HG03457 (cell line): ENCODE measurements around the gene RAPGEF4.
"Not testable (repeated sequence)": the region's sequence is repeated elsewhere in the genome, so short reads cannot be mapped to it uniquely, and the experiment has no call there.

ENCODE experiments used
- ATAC-seq: cut with Tn5 transposase; IDR thresholded peaks from one replicate; pipeline ENCODE4 v1.9.1; 2021; ENCODE audit warnings: moderate number of reproducible peaks; ENCODE audit not compliant: unreplicated experiment

RAPGEF4 gene

DNA sequence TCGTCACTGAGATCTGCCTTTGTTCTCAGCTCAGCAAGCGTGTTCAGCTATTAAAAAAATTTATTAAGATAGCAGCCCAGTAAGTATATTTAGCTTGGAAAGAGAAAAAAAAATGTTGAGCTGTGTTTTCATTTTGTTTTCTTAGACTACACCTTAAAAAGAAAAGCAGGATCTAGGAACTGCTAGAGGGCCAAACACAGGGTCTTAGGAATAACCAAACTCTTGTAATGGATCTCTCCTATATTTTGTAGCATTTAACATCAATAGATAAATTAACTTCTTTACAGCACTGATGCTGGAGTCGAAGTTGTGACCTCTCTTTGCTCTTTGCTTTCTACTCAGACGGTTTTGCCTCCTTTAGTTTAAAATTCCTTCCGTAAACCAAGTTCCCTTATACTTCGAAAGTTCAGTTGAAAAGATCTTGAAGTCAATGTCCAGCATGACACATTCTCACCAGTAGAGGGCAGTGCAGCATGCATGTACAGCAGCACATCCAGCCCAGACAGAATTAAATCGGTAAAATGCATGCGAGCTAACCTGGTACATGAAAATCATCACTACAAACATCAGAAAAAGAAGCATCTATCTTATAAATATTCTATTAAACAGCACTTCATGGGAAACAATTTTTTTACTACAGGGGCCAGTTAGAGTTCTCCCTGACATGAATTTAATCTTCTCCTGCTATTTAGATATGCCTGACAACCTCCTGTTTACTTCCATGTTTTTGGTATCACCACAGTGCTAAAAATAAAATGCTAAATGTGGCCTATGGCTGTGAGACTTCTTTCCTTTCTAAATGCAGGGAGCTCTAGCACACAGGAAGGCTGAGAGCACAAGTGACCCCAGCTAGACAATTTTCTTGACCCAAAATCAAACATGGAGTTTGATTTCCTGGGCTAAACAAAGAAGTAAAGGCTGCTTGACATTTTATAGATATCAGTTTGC lies 291.8 kb downstream of the RAPGEF4 start:
- ATAC-seq = no peak

DNA sequence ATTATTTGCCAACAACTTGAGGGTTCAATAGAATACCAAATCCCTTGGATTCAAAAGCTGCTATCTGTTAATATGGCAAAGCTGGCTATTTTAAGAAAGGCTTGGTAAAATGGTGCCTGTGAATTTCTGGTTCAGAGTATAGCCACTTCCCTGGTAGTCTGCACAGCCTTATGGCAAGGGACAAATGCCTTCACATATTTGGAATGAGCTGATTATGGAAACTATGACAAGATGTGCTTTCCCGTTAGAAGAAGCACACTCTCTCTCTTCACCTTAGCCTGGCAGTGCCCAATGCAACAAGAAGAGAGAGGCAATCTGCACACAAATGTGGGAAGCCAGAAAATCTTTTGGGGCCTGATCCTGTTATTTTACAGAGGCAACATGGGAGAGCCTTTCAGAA lies 292.5 kb downstream of the RAPGEF4 start:
- no peak for ATAC-seq

DNA sequence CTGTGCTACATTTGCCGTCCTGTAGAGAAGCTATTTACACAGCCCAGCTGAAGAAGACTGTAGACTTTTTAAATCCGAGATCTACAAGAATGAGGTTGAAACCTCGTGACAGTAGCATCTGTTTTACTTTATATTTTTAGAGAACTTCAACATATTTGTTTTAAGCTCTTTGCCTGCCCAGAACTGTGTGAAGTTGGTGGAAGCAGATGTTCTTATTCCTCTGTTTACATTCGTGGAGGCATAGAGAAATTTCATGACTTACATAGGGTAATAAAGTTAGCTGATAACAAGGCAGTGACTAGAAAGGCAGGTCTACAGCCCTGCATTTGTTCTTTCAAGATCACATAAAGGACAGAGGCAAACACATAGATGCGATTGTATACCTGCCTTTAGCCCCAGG lies 293.0 kb downstream of the RAPGEF4 start:
- ATAC-seq = no peak

DNA sequence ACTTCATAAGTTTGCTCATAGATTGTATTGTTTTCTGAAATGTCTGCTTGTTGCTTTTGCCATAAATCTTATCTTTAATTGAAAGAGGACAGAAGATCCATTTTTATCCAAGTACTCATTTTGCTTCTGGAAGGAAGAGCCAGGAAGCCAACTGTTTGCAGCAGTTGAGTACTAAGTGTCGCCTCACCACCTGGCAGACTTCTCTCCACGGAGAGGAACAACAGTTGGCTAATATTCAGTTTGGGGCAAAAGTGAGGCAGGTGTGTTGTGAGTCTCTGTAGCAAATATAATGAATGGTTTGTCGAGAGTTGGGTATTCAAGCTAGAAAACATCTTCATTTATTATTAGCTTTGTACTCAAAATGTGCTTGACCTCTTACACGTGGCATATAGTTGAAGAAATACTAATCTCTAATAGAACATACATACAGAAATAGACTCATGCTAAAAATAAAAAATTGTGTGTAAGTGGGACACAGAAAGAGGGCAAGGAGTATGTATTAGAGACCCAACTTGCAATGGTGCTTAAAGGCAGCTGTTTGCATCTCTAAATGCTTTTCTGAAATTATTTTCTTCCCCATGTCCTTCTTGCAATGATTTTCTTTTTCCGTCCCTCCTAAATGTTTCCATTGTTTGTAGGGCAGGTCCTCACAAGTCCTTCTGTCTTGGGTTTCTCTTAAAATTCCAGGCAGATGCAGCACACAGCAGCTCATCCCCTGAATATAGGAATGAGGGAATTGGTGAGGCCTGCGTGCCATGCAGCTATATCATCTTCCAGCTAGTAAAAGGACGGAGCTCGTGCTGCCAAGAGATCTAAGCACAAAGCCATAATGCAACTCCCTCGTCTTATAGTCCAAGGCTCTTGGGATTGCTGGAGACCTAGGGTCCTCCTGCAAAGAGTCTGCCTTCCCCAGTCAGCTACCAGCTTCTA lies 295.2 kb downstream of the RAPGEF4 start:
- ATAC-seq = no peak

DNA sequence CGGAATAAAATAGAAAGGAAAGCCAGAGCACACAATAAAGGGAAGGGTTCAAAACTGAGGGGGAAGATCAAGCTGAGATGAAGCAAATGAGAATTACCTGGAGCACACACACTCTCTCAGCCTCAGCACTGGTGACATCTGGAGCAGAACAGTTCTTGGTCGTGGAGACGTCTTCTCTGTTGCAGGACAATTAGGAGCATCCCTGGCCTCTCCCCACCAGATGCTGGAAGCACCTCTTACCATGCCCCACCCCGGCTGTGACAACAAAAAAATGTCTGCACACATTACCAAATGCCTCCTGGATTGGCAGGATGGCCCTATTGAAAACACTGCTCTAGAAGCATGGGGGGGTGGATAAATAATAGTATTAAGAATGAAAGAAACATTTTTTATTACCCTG lies 296.4 kb downstream of the RAPGEF4 start:
- ATAC-seq = no peak

DNA sequence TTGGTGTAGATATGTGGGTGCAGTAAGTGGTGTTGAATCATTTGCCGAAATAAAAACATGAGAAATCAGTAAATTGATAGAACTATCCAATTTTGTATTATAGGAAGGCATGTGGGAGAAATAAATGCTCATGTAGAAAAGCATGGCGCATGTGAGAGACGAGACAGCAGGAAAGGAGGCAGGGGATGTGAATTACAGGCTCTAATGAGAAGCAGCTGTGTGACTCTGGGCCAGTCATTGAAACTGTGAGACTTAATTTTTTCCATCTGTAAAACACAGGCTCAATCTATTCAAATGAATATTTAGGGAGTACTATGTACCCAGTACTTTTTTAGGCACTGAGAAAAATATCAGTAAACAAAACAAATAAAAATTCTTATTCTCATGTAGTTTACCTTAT lies 297.4 kb downstream of the RAPGEF4 start:
- ATAC-seq = no peak

DNA sequence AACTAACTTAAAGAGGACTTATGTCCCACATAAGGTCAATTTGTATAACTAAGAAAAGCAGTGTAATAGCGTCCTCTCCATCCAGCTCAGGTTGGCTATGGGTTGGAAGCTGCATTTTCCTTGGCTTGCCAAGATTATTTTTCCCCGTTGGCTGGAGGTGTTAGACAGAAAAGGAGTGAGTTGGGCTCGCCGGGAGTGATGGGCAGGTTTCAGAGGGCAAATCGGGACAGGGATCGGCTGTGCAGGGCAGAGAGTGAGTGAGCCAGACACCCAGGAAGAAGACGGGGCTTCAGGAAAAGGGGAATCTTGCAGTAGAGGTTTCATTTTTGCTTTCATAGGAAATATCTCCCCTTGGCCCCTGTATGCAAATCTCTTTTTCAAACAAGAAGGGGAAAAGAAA lies 298.5 kb downstream of the RAPGEF4 start:
- ATAC-seq = no peak

DNA sequence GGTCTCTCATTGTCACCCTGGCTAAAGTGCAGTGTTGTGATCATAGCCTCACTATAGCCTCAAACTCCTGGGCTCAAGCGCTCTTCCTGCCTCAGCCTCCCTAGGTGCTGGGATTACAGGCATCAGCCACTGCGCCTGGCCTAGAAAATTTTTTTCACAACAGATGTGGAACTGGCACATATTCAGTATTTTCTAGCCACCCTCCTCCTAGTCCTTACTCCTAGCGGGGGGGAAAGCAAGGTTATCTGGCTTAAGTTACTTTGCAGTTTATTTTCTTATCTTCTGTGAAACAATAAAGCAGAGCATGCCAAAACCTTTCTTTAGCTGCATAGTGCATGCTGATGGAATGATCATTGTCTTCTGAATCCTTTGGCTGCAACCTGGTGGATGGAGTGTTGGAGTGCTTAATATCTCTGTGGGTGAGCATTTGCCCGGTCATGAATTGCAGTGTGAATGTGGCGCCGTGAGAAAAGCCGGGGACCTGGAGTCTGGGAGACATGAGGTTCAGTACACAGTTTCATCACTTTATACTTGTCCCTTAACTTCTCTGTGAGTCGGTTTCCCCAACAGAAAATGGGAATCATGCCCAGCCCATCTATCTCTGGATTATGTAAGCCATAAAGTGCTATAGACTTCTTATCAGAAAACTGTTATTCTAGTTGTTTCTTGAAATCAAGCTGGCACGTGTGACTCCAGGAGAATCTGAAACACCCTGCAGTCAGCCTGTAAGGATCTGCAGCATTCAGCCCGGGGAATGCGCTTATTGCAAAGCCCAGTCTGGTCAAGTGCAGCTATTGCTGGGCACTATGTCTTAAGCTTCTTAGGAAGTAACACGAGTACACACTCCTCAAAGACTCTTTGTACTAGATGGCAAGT lies 301.8 kb downstream of the RAPGEF4 start:
- ATAC-seq = no peak

DNA sequence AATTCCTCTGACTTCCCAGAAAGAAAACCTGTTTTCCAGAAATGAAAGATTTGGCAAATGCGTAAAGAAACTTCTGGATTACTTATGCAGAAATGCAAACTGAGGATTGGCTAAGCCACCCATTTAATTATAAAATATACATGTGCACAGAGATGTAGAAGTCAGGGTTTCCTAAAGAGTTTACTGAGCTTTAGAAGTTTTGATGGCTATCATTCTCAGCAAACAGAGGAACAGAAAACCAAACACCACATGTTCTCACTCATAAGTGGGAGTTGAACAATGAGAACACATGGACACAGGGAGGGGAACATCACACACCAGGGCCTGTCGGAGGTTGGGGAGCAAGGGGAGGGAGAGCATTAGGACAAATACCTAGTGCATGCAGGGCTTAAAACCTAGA lies 302.6 kb downstream of the RAPGEF4 start:
- ATAC-seq = not testable (repeated sequence)

DNA sequence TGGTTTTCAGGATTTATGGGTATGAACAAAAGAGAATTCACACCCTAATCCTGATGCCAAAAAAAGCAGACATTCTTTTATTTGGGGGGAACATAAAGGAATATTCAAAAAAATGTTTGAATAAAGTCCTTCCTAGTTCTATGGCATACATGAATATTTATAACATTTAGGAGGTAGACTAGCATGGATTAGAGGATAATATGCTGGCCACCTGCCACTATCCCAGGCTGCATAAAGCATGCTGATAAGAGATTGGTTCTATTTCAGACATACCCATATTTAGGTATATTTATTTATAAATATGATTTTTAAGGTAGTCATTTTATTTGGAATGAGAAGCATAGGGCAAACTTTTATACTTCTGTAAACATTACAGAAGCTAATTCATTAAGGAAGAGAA lies 305.1 kb downstream of the RAPGEF4 start:
- no peak for ATAC-seq

DNA sequence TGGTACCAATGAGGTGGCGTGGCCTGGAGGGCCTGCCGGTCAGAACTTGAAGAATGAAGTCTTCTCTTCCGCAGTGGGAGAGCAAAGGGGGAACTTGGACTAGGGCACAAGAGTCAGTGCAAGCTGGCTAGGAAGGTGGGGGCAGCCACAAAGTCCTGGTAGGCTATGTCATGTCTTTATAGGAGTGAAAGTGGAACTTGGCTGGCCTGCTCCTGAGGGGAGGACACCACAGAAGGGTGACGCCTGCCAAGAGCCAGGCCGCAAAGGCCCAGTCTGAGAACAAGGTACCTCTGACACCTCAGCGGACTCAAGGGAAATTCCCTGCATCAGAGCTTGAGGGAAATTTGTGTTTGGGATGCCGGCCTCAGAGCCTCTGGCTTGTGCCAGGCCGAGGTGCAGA lies 307.8 kb downstream of the RAPGEF4 start:
- ATAC-seq = no peak

DNA sequence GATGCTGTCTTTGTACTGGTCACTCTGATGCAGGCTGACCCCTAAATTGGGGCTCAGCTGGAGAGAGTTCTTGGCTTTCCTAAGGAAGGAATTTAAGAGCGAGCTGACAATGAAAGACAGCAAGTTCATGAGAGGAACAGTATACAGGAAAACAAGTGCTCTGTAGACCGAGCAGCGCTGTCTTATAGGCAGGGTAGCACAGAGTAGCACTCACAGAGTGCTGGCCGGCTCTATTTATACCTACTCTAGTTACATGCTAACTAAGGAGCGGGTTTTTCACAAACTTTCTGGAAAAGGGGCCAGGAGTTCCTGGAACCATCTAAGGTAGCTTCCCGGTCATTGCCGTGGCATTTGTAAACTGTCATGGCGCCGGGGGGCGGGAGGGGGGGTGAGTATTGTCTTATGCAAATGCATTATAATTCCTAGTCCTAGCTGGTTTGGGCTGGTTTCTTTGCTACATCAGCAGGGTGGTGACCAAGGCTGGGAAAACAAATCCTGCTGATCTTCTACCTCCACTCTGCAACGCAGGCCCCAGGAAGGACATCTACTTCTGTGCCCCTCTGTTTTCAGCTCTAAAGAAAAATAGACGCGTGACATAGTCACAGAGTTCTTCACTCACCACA lies 308.4 kb downstream of the RAPGEF4 start:
- ATAC-seq = no peak

DNA sequence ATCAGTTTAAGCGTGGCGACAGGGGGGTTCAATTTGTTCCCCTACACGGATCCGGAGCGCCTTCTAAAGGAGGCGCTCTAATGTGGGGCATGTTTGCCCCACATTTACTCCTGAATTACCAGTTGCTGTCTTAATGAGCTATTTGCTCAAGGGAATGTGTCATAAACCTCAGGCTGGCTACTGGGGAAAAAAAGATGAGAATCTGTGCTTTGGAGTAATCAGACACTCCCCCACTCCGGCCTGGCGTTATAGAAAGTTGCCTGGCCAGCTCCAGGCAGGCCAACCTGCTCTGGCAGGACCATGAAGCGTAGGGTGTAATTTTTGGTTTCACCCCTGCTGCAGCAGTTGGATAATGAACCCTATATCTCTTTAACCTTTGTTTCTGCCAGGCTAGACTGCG lies 309.0 kb downstream of the RAPGEF4 start:
- ATAC-seq = no peak

DNA sequence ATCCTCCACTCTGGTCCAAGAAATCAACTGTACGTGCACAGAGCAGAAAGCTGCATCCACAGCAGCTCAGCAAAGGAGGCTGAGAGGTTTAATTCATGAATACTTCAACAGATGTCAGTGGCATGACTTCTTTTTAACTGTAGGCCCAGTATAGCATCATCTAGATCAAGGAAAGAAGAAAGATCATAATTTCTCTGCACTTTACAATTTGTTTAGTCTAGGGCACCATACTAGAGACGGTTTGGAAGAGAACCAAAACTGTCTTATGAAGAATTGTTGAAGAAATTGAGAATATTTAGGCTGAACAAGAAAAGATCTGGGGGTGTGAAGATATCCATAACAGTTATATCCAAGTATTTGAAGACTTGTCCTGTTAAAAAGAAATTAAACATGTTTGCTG lies 309.5 kb downstream of the RAPGEF4 start:
- ATAC-seq = no peak

DNA sequence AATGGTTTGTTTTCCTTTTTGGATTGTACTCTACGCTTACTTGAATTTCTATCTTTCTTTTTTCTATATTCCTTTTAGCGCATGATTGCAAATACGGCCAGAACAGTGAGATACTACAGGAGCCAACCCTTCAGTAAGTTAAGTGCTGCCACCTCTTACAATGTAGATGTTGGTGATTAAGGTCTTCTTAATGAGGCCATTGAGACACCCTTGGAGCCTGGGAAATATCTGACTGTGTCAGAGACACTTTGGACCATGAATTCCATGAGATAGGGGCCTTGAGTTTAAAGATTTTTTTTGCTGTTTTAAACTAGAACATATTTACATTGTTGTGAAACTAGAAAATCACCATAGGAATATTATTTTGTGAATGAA lies 312.9 kb downstream of the RAPGEF4 start:
- no peak for ATAC-seq

DNA sequence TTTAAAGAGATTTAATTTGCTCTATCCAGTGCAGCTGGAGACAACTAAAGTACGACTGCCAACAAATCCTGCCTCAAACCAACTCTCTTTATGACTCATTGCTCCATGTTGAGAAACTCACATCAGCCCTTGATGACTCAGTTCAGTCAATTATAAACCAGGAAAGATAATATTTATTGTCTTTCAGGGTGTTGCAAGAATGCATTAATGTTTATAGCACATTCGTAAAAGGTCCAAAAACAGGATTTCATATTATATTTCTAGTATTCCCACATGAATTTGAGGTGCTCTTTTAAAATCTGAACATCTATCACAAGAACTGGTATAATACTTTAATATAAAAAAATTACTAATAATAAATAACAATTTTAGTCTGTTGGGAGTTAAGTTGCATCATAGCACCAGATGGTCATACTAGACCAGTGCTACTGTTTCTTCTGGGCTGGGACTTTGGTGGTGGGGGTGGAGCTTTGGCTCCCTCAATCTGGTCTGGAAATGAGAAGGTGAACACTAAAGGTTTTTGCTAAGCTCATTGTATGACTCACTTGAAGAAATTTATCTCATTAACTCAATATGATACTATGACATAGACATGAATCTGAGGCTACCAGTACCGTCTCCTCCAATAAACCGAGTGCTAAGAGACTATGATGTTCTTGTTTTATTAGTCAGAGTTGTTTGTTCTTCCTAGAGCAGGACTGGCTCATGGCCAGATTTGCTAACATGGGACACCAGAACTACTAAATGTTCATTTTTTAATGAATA lies 313.4 kb downstream of the RAPGEF4 start:
- peak; percentile 88 for ATAC-seq

DNA sequence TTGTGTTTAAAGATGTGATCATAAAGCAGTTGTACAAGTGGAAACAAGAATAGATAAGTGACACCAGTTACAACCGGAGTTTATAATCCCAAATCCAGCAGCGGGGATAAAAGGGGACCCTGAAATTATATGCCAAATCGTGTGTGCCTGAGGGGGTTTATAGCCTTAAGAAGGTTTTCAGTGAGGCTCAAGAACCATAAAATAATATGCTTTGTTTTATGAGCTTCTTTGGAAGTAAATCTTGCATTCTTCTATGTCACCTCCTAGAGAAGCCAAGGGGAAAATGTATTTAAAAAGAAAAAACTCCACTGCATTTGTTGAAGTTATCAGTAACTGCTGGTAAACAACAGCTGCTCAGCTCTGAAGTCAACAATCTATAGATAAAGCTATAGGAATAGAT lies 314.2 kb downstream of the RAPGEF4 start:
- ATAC-seq = no peak

DNA sequence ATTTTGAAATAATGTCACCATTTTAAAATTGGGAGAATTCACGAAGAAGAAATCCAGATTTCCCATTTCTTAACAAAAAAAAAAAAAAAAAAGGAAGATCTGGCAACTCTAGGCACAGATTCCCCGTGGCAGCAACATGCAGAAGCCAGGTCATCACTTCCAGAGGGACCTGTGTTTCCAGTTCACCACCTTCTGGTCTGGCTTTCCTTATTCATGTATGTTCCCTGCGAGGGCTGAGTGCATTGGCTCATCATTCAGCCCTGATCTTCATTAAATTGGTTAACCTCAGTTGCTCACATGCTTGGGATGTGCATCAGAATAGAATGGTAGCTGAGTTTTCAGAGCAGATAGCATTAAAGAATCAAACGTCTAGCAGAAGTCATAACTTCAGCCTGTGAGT lies 315.0 kb downstream of the RAPGEF4 start:
- no peak for ATAC-seq

DNA sequence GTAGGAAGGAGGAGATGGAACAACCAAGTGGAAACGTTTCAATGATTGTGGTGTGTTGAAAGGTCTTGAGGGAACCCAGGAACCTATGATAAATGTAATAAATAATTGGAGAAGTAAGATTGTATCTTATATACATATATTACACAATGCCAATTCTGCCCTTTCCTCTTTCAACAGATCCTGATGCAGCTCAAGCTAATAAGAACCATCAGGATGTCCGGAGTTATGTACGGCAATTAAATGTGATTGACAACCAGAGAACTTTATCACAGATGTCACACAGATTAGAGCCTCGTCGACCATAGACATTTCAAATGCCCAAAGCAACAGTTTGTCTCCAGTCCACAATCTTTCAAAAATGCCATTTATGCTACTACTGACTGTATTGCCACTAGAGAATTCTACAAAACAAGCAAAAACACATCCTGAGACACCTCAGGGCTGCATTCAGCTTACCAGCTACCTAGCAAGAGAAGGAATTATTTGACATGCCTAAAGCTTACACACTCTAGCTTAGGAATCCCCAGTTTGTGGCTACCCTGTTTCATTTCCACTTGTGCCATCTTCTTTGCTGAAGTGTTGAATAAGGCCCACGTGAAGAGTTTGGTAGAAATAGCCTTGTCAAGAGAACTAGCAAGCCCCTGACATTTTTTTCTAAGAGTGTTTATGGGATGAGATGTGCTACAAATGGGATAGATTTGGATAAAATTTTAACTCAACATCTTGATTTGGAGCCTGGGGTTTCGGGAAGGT lies 316.0 kb downstream of the RAPGEF4 start:
- no peak for ATAC-seq
